HuH-7 (cell line): Measurements from ENCODE around the gene SLC35C1.

ENCODE experiments used
- DNase-seq: peaks from one replicate; pipeline ENCODE4 v3.0.0; 2011; ENCODE audit warnings: low spot score

Gene SLC35C1

DNA sequence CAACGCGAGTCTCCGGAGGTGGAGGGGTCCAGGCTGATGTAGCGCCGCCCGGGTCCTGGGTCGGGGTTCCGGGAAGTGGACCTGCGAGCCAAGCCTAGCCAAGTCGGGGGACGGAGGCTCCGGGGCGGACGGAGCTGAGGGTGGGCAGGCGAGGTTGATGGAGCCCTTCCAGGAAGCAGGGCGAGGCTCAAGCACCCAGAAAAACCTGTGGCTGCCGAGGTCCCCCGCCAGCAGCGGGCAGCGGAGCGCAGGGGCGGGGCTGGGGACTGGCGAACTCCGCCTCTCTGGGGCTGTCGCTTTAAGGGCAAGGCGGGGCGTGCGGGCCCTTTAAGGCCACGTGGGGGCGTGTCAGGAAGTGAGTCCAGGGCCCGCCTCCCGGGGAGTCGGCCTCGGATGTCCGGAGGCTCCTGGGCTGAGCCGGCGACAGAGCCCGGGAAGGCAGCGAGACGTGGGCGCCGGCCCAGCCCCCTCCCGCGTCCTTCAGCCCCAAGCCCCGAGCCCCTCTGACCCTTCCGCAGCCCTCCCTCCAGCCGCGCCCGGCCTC, at the start of gene SLC35C1:
Gene SLC35C1 (plus strand): TSS at position 389 of the 544 bp plus-strand sequence. CDS start 653 bp downstream, outside the sequence.
- DNase-seq, result peak; percentile 94

GRCh38 chr11:45755281-45755859, 49.6 kb upstream of the SLC35C1 start:
- no peak for DNase-seq

GRCh38 chr11:45756384-45757010, 48.5 kb upstream of the SLC35C1 start:
- DNase-seq, result no peak

GRCh38 chr11:45757672-45758071, 47.3 kb upstream of the SLC35C1 start:
- no peak for DNase-seq

DNA sequence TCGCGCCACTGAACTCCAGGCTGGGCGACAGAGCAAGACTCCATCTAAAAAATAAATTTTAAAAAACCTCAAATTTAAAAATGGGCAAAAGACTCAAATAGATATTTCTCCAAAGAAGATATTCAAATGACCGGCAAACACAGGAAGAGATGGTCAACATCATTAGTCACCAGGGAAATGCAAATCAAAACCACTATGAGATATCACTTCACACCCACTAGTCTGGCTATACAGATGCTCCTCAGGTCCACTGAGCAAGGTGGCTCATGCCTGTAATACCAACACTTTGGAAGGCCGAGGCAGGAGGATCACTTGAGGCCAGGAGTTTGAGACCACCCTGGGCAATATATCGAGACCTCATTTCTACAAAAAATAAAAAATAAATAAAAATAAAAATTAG, 43.3 kb upstream of the SLC35C1 start:
- DNase-seq, result no peak

GRCh38 chr11:45765107-45765668, 39.8 kb upstream of the SLC35C1 start:
- DNase-seq, result no peak

GRCh38 chr11:45765836-45766235, 39.1 kb upstream of the SLC35C1 start:
- no peak for DNase-seq

DNA sequence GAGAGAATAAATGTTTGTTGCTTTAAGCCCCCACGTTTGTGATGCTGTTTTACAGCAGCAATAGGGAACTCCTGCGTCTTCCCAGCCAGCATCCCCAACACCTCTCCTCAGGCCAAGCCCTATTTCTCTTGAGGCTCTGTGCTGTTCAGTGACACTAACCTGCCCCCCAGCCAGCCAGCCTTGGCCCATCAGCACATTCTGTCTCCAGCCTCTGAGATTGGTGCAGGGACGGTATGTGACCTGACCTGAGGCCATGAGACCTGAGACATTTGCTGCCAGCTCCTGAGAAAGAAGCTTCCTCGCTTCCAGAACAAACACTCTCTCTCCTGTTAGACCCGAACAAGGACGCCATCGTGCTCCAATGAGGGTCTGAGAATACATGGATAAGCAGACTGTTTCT, 38.5 kb upstream of the SLC35C1 start:
- DNase-seq, result no peak

- no peak for DNase-seq
These were observed 36.5 kb upstream of the SLC35C1 start for GRCh38 chr11:45768486-45768885.

DNA sequence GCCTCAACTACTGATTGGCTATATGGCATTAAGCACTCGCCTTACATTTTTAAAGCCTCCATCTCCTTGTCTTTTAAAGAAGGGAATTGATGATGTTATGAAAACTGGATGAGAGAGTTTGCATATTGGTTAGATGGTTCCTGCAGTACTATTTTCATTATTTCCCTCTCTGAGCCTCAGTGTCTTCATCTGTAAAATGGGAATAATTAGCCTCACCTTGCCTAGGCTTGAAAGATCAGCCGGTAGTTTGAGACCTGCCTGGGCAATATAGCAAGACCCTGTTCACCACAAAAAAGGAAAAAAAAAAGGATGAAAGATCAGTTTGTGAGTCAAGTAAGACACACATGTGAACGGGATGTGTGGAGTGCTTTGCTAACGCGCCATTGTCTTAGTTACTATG, 35.0 kb upstream of the SLC35C1 start:
- DNase-seq, result no peak

GRCh38 chr11:45771193-45771565, 33.8 kb upstream of the SLC35C1 start:
- peak; percentile 65 for DNase-seq

DNA sequence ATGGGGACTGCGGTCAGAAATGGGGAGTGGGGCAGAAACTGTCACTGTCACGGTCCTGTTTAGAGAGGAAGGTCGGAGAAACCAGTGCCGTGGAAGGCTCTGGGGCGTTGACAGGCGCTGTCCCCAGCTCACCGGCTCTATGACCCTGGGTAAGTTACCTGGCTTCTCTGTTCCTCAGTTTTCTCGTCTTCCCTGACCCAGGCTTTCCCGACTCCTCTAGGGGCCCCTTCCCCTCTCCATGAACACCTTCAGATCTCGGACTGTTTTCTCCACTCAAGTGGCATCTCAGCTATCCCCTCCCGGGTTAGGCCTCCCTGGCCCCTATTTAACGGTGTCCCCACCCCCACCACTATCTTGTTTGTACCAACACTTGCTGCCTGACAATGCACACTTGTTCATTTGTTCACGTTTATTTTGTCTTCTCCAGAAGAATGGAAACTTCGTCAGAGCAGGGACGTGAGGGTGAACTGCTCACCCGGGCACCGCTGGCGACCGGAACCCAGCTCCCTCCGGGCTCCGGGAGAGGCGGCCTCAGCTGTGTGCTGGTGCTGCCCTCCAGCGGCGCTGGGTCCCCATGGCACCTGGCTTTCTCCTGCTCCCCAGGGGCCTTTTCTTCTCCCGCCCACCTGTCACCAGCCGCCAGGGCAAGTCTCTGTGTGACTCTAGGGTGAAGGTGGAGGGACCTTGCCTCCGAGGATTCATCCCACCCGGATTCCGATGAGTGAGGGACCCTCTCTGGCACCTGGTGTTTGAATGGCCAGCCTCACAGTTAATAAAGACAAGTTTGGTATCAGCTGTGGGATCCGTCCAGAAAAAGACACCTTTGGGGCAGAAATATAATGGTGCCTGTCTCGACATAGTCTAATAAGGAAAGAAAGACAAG, 33.1 kb upstream of the SLC35C1 start:
- DNase-seq, result peak; percentile 91

DNA sequence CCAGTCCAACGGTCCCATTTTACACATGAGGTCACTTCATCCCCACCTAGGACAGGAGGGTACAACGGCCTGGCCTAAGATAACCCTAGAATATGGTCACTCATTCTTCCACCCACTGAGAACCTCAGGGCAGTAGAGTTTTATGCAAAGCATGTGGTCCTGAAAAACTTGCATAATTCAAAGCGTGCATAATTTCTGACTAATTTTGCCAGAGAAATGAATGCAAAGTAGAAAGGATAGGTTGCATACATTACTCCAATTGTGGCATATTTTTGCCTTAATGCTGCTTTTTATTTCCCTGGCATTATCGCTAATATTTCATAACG, 32.5 kb upstream of the SLC35C1 start:
- no peak for DNase-seq

DNA sequence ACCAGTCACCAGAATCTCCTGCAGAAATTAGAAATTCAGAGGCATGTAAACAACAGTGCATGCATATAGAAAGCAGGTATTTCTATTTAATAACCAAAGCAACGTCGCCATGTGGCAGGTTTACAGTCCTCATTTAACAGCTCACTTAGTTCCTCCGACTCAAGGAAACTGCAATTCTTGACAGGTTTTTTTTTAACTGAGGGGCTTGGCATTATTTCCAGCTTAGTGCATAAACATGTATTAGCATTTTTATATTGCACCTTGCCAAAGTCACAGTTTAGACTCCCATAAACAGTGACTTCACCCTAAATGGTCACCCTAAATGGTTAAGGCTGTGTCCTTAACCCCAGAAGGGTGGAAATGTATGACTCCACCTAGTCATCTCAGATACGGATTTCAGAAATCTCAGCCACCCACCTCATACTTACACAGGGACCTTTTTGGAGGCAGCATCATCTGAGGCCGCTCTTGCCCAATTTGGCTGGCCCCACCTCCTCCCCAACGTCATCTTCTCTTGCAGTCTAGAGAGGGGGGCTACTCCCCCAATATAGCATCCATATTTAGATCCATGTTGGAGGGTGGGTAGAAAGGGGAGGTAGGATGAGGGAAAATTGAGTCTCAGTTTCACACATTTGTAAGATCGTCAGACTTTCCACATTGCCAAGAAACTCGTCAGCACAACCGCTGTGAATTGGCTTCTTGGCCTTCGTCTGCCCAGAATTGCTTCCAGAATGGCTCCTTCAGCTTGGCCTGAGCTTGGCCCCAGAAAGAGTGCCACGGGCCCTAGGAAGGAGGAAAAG, 31.8 kb upstream of the SLC35C1 start:
- DNase-seq, result no peak

GRCh38 chr11:45773786-45774655, 30.9 kb upstream of the SLC35C1 start:
- DNase-seq, result no peak

- no peak for DNase-seq
These were observed 30.2 kb upstream of the SLC35C1 start for GRCh38 chr11:45774786-45775185.

DNA sequence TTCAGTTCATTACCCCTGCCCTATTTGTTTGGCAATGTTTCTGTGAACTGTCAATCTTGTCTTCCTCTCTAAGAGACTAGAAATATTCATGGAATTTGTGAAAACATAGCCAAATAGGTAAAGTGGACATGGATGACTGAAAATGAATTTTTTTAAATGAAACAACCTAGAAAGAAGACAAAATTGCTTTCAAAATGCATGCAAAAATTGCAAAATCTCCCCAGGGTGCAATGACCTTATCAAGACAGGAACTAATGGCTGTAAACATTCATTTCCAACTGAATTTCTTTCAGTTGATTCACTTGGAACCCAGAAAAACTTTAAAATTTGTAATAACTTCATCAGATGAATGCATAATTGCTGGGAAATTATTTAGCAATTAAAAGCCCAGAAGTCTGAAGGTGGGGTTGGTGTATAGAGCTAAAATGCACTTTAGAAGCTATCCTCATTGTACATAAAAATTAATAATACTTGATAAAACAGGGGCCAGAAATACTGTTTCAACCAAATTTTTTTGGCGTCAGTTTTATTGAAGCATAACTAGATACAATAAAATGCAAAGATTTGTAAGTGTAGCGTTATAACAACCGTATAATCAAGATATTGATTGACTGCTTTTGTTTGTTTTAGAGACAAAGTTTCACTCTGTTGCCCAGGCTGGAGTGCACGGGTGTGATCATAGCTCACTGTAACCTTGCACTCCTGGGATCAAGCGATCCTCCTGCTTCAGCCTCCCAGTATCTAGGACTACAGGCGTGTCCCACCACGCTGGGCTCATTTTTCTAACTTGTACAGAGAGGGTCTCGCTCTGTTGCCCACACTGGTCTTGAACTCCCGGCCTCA, 27.6 kb upstream of the SLC35C1 start:
- DNase-seq, result no peak

DNA sequence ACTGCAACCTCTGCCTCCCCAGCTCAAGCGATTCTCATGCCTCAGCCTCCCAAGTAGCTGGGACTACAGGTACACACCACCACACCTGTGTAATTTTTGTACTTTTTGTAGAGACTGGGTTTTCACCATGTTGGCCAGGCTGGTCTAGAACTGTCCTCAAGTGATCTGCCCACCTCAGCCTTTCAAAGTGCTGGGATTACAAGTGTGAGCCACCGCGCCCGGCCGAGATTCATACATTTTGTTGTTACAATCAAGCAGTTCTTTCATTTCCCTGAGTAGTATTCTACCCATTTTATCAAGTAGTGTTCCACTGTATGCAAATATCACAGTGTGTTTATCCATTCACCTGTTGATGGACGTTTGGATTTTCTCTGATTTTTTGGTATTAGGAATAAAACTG, 26.6 kb upstream of the SLC35C1 start:
- DNase-seq, result no peak

- no peak for DNase-seq
These were observed 25.3 kb upstream of the SLC35C1 start for GRCh38 chr11:45779602-45780001.

DNA sequence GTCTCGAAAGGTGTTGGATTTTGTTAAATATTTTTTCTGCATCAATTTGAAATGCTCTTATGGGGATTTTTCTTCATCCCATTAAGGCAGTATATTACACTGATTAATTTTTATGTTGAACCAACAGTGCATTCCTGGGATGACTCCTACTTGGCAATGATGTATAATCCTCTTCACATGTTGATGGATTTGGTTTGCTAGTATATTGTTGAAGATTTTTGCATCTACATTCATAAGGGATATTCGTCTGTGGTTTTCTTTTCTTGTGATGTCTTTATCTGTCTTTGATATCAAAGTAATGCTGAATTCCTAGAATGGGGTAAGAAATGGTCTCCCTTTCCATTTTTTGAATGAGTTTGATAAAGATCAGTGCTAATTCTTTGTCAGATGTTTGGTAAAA, 18.7 kb upstream of the SLC35C1 start:
- no peak for DNase-seq
